Ovary (tissue), 9 donors: ENCODE results near the gene TSKU. TPM values are rescaled to one million over a fixed set of nuclear protein-coding genes. Genes with fewer than 3 reads are reported as not detected.

ENCODE experiments used
- DNase-seq, 5 donors: peaks; one replicate each; pipeline ENCODE4 v3.0.0-alpha.2; 2019 to 2020
- H3K27ac ChIP-seq, 2 donors: fragments of 200-600 bp; one replicate each; pipeline versions ENCODE4 v1.5.1 to v1.8.0; 2019 to 2022
- H3K27me3 ChIP-seq: fragments of 200-600 bp; one replicate; pipeline ENCODE4 v1.8.0; 2022
- H3K36me3 ChIP-seq: fragments of 200-600 bp; sonication (generic); one replicate; pipeline ENCODE4 v1.5.1; 2019
- H3K4me1 ChIP-seq: one replicate; pipeline ENCODE4 v1.8.1; 2013; ENCODE audit warnings: mild to moderate bottlenecking, moderate library complexity; ENCODE audit not compliant: insufficient read depth
- H3K4me3 ChIP-seq: fragments of 200-600 bp; sonication (generic); one replicate; pipeline ENCODE4 v1.5.1; 2017
- H3K9me3 ChIP-seq, 2 donors: fragments of 200-600 bp in 1 of 2; sonication (generic) in 1 of 2; one replicate each; pipeline versions ENCODE4 v1.5.1 to v1.8.1; 2013 to 2019; ENCODE audit warnings: mild to moderate bottlenecking in 1 of 2, moderate library complexity in 1 of 2
- EP300 ChIP-seq: sonication (generic); formaldehyde crosslinking; IDR thresholded peaks from one replicate; pipeline ENCODE4 v1.6.1; 2017; ENCODE audit warnings: antibody characterized with exemption
- POLR2A ChIP-seq: fragments of 450-650 bp; IDR thresholded peaks from one replicate; pipeline ENCODE4 v1.6.1; 2017; ENCODE audit warnings: antibody characterized with exemption, mild to moderate bottlenecking, moderate library complexity
- WGBS, 3 donors: extraction: QIAGEN DNeasy Blood & Tissue Kit in 1 of 3; methylation state at CpG; one replicate each; pipeline versions ENCODE4 v1.1.5 to v1.1.7; 2013 to 2017; 5-methylcytosine and 5-hydroxymethylcytosine counted together
- intact Hi-C, 4 donors: fragments of 100-400 bp; cut with DNase I; formaldehyde crosslinking; loops; one replicate each; pipeline versions ENCODE4 v1.11.0 to v1.15.1; 2022 to 2023
- polyA plus RNA-seq, 2 donors: library from polyadenylated mRNA; stranded (reverse); fragments of 200-250 nt in 1 of 2; fragments of 350-450 nt in 1 of 2; fragmentation: Illumina TruSeq in 1 of 2; extraction: RNeasy Lipid Tissue Mini Kit (QIAGEN cat#74804) in 1 of 2; gene quantifications; one replicate each; pipeline ENCODE4 v1.2.3, GENCODE V29; 2013 to 2014
- total RNA-seq, 7 donors: library from RNA; depleted of rRNA in 2 of 7; stranded (reverse); fragments of >200 nt in 2 of 7; fragmentation: NEBNext Ultra II Directional in 3 of 7; extraction: Animal tissue kit (Norgen Biotek cat#: 25700) in 3 of 7; gene quantifications; one replicate each; pipeline versions ENCODE4 v1.1.0 to v1.2.4, GENCODE V29; 2016 to 2023
- TF ChIP-seq, protein P1 (sequence below), 3 donors: fragments of 450-650 bp in 2 of 3; fragments of 200-600 bp in 1 of 3; IDR thresholded peaks; one replicate each; pipeline versions ENCODE4 v1.5.1 to v1.8.0; 2016 to 2022; ENCODE audit warnings: antibody characterized with exemption in 3 of 3, mild to moderate bottlenecking in 1 of 3
- donor health status: DM: no; HTN: no; CAD: no; lungs with moderate emphysema.
- donor health status: DM: no; HTN: no; CAD: no.
- donor health status: Bipolar disorder and iron deficiency.
- donor health status: DM: yes; HTN: yes; CAD: no.
- donor health status: DM: no; HTN: no; CAD: no.
- donor health status: DM: yes; HTN: yes; CAD: no.

Gene TSKU
- total and polyA plus RNA-seq, 9 donors = 19.2 to 114 (median 65.1) TPM

DNA sequence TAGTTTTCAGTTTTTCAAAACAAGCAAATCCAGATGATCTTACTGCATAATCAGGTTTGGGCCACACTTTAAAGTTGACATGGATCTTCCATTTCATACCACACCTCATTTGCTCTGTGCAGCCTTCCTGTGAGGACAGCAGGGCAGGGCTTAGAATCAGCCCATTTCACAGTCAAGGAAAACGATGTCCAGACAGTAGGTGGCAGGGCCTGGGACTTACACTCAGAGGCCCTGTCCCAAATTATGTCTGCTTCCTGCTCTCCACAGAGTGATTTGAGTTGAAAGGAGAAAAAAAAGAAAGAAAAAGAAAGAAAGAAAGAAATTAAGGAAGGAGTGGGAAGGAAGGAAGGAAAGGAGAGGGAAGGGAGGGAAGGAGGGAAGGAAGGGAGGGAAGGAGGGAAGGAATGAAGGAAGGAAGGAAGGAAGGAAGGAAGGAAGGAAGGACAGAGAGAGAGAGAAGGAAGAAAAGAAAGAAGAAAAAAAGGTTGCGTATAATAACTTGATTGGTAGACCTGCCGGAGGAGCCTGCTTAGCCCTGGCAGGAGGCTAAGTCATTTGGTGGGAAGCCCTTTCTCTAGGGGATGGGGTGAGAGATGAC, 23.6 kb downstream of the TSKU start:
- intact Hi-C loops = loop anchor here in 3 of 4 donors (5.0 kb wide), 2 partner anchors 111 to 116 kb away; no protein-coding TSS in a partner anchor
- DNase-seq = no peak
- no peak for TF ChIP-seq POLR2A
- no peak for TF ChIP-seq EP300
- Histone ChIP-seq H3K9me3 (no peaks in the 10 kb centered on the region), H3K36me3 (no peaks in the 10 kb centered on the region), H3K27ac (no peak overlapping the region), H3K4me1 (peaks cover 10% of the 10 kb centered on the region), H3K27me3 (no peaks in the 10 kb centered on the region), H3K4me3 (no peak overlapping the region)
- 80 to 91% (median 82%) methylated on average over 3 of the region's 3 CpGs for WGBS, 3 donors

DNA sequence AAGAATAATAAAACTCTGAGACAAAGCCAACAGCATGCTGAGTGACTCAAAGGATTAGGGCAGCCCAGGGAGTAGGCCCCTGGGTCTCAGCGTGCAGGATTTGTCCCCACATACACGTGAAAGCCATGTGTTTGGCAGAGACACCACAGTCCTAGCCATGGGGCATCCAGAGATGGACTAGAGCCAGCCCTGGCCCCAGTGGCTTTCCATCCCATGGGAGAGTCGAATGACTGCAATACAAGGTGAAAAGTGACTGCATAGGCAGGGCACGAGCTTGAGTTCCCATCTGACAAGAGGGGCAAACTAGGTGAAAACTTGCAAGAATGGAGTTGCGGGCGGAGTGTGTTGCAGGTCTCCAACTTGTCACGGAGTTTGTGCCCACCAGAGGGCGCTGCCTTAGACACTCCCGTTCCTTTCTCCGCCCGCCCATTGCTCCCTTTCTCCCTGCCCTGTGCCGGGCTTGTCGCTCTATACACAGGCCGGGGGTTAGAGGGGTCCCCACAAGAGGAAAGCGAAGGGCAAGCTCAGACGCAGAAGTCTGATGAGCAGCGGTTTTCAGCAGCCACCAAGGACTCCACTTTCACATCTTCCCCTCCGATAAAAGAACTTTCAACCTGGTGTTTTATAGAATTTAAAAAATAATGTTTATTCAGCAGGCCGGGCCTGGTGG, 24.2 kb downstream of the TSKU start:
- WGBS, 3 donors = 11 to 14% (median 13%) methylated on average over 19 of the region's 19 CpGs
- peaks cover 10% of the 10 kb centered on the region for H3K4me1 ChIP-seq
- no peak for TF ChIP-seq EP300
- no peak for TF ChIP-seq POLR2A
- TF ChIP-seq, protein P1, sequence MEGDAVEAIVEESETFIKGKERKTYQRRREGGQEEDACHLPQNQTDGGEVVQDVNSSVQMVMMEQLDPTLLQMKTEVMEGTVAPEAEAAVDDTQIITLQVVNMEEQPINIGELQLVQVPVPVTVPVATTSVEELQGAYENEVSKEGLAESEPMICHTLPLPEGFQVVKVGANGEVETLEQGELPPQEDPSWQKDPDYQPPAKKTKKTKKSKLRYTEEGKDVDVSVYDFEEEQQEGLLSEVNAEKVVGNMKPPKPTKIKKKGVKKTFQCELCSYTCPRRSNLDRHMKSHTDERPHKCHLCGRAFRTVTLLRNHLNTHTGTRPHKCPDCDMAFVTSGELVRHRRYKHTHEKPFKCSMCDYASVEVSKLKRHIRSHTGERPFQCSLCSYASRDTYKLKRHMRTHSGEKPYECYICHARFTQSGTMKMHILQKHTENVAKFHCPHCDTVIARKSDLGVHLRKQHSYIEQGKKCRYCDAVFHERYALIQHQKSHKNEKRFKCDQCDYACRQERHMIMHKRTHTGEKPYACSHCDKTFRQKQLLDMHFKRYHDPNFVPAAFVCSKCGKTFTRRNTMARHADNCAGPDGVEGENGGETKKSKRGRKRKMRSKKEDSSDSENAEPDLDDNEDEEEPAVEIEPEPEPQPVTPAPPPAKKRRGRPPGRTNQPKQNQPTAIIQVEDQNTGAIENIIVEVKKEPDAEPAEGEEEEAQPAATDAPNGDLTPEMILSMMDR (IDR thresholded peaks at IDR 0.05) = peak in 2 of 3 donors; percentile 74 to 76
- H3K36me3 ChIP-seq = no peaks in the 10 kb centered on the region
- no peak overlapping the region for H3K4me3 ChIP-seq
- H3K9me3 ChIP-seq = no peaks in the 10 kb centered on the region
- intact Hi-C loops = loop anchor here in 3 of 4 donors (5.0 kb wide), 2 partner anchors 110 to 115 kb away; no protein-coding TSS in a partner anchor
- H3K27ac ChIP-seq = no peak overlapping the region
- peak; percentile 74 to 91 (median 86) for DNase-seq
- H3K27me3 ChIP-seq = no peaks in the 10 kb centered on the region

DNA sequence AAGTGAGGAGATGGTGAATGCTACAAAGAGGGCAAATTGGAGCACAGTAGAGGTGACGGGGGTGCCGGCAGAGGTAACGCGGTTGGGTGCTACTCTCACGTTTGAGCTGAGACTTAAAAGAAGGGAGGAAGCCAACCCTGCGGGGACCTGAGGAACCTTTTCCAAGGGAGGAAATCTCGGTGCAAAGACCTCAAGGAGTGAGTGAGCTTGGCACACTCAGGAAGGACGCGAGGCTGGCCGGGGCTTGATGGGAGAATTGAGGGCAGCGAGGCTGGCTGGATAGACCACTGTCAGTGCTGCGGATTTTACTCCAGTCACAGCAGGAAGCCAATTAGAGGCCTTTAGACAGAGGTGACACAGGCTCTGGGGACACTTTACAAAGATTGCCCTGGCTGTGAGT, 25.0 kb downstream of the TSKU start:
- H3K27ac ChIP-seq = no peak overlapping the region
- no peak overlapping the region for H3K4me3 ChIP-seq
- peaks cover 5% of the 10 kb centered on the region for H3K4me1 ChIP-seq
- H3K36me3 ChIP-seq = no peaks in the 10 kb centered on the region
- no peak for DNase-seq
- 92 to 94% (median 92%) methylated on average over 12 of the region's 12 CpGs for WGBS, 3 donors
- no peaks in the 10 kb centered on the region for H3K9me3 ChIP-seq
- H3K27me3 ChIP-seq = no peaks in the 10 kb centered on the region
- no peak for TF ChIP-seq EP300
- TF ChIP-seq POLR2A = no peak
- TF ChIP-seq, protein P1 (IDR thresholded peaks at IDR 0.05) = no peak
- intact Hi-C loops = loop anchor here in 3 of 4 donors (5.0 kb wide), 2 partner anchors 109 to 114 kb away; no protein-coding TSS in a partner anchor

DNA sequence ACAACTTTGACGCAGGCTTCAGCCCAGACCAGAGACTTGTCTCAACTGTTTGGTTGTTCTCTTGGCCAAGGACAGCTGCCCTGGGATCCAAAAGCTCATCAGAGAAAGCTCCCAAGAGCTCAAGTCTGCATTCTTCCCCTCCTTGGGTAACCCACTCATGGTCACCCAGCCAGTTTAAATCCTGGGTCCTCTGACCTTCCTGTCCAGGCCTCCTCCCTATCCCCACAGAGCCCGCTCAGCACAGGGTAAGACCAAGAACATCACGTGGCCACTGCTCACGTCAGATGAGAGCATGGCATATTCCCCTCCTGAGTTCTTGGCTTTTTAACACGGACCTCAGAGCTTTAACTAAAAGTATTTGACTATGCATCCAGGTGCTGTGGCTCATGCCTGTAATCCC, 25.8 kb downstream of the TSKU start:
- intact Hi-C loops = loop anchor here in 3 of 4 donors (5.0 kb wide), 2 partner anchors 108 to 113 kb away; no protein-coding TSS in a partner anchor
- Histone ChIP-seq H3K27me3 (no peaks in the 10 kb centered on the region), H3K9me3 (no peaks in the 10 kb centered on the region), H3K27ac (no peak overlapping the region), H3K36me3 (no peaks in the 10 kb centered on the region), H3K4me1 (peaks cover 5% of the 10 kb centered on the region), H3K4me3 (no peak overlapping the region)
- TF ChIP-seq POLR2A (no peak), EP300 (no peak)
- TF ChIP-seq, protein P1 (IDR thresholded peaks at IDR 0.05) = no peak
- DNase-seq = no peak
- WGBS, 3 donors = 87 to 94% (median 92%) methylated on average over 5 of the region's 5 CpGs
